HCT116 (cell line): ENCODE measurements around the gene MEF2D.

Experiments used
- ATF3 ChIP-seq: IDR thresholded peaks from 2 replicates; pipeline ENCODE4 v1.6.1; 2012
- CTCF ChIP-seq, 3 experiments: fragments of 200-600 bp in 1 of 3; sonication (generic) in 1 of 3; IDR thresholded peaks in 2 of 3; conservative IDR thresholded peaks in 1 of 3; 2 replicates each; pipeline ENCODE4 v1.5.1; 2012 to 2017; ENCODE audit warnings: low read depth in 2 of 3, low read length in 2 of 3, antibody characterized with exemption in 1 of 3, borderline replicate concordance in 1 of 3, control low read depth in 1 of 3, mild to moderate bottlenecking in 1 of 3, mixed read lengths in 1 of 3, mixed run types in 1 of 3, moderate library complexity in 1 of 3; ENCODE audit not compliant: insufficient read depth in 1 of 3
- EZH2phosphoT487 ChIP-seq: fragments of 200-600 bp; IDR thresholded peaks from 2 replicates; pipeline ENCODE4 v1.6.1; 2018; ENCODE audit warnings: antibody characterized with exemption, borderline replicate concordance
- FOSL1 ChIP-seq: IDR thresholded peaks from 2 replicates; pipeline ENCODE4 v1.6.1; 2012; ENCODE audit warnings: low read depth
- POLR2A ChIP-seq: IDR thresholded peaks from 2 replicates; pipeline ENCODE4 v1.7.0; 2011; ENCODE audit warnings: borderline replicate concordance; ENCODE audit not compliant: insufficient read depth, insufficient read length; ENCODE audit errors: extremely low read depth
- POLR2AphosphoS5 ChIP-seq: IDR thresholded peaks from 2 replicates; pipeline ENCODE4 v1.6.1; 2011; ENCODE audit warnings: mild to moderate bottlenecking, low read depth, low read length, moderate library complexity
- YY1 ChIP-seq: IDR thresholded peaks from 2 replicates; pipeline ENCODE4 v1.6.1; 2011; ENCODE audit warnings: low read length, low read depth, moderate library complexity, mild to moderate bottlenecking; ENCODE audit not compliant: insufficient replicate concordance; ENCODE audit errors: extremely low read depth

- no peak for TF ChIP-seq YY1
- TF ChIP-seq EZH2phosphoT487 = no peak
- no peak for TF ChIP-seq POLR2AphosphoS5
- no peak for TF ChIP-seq CTCF (IDR thresholded peaks at IDR 0.05 in 2 of 3, conservative IDR thresholded peaks at IDR 0.05 in 1 of 3; ENCODE audit: borderline replicate concordance in 1 of 3, insufficient read depth in 1 of 3, low read depth in 2 of 3, low read length in 2 of 3)
- no peak for TF ChIP-seq POLR2A
- TF ChIP-seq FOSL1 = no peak
- TF ChIP-seq ATF3 = no peak
Observed at GRCh38 chr1:156537027-156537426, 36.5 kb upstream of the MEF2D start.
